H1 (cell line): ENCODE results near the gene WDFY3. TPM values are rescaled to one million over a fixed set of nuclear protein-coding genes. Genes with fewer than 3 reads are reported as not detected.

Source experiments
- CTCF ChIA-PET: fragments of 300-600 bp; sonication (Branson Sonifier 250); formaldehyde crosslinking; loops from one replicate; lab custom pipeline; 2021; ENCODE audit not compliant: partially characterized antibody; lab: Charles Lee
- POLR2A ChIA-PET: fragments of 300-600 bp; sonication (Branson Sonifier 250); formaldehyde crosslinking; loops from one replicate; lab custom pipeline; 2021; ENCODE audit warnings: inconsistent platforms; ENCODE audit not compliant: partially characterized antibody; lab: Charles Lee
- DNase-seq, 2 experiments: peaks; one replicate each; pipeline versions ENCODE4 v3.0.0 to v3.0.0-alpha.2; 2010 to 2022; ENCODE audit warnings: low spot score in 2 of 2, low read depth in 1 of 2, mixed read lengths in 1 of 2
- FAIRE-seq: peaks from 2 replicates; lab custom pipeline; 2011; peaks lifted over from hg19 to GRCh38; lab: Jason Lieb, UNC
- H2AFZ ChIP-seq: 2 replicates; pipeline ENCODE4 v1.8.1; 2012; ENCODE audit warnings: low read length, inconsistent platforms
- H2AK5ac ChIP-seq: 2 replicates; pipeline ENCODE4 v1.6.1; 2013; ENCODE audit warnings: low read depth, low read length
- H2BK120ac ChIP-seq: replicated peaks from 2 replicates; pipeline ENCODE3; 2013; ENCODE audit warnings: low read depth, low read length, inconsistent platforms
- H2BK12ac ChIP-seq: 2 replicates; pipeline ENCODE4 v1.6.1; 2013; ENCODE audit warnings: low read depth, low read length
- H2BK15ac ChIP-seq: 2 replicates; pipeline ENCODE4 v1.6.1; 2013; ENCODE audit warnings: low read length
- H2BK20ac ChIP-seq: 2 replicates; pipeline ENCODE4 v1.6.1; 2013; ENCODE audit warnings: low read length
- H2BK5ac ChIP-seq: 2 replicates; pipeline ENCODE4 v1.6.1; 2013; ENCODE audit warnings: low read depth, low read length
- H3K14ac ChIP-seq: 2 replicates; pipeline ENCODE4 v1.6.1; 2013; ENCODE audit warnings: inconsistent platforms; ENCODE audit not compliant: insufficient read length
- H3K18ac ChIP-seq: 2 replicates; pipeline ENCODE4 v1.6.1; 2013; ENCODE audit warnings: low read length; ENCODE audit errors: extremely low read depth
- H3K23ac ChIP-seq: 2 replicates; pipeline ENCODE4 v1.6.1; 2013; ENCODE audit warnings: inconsistent platforms; ENCODE audit not compliant: insufficient read length
- H3K23me2 ChIP-seq: 2 replicates; pipeline ENCODE4 v1.6.1; 2013; ENCODE audit warnings: low read depth, low read length
- H3K27ac ChIP-seq: 2 replicates; pipeline ENCODE4 v1.6.1; 2011; ENCODE audit warnings: low read depth, low read length, inconsistent platforms
- H3K27me3 ChIP-seq, 4 experiments: replicated peaks in 1 of 4; 1 replicate in 1 of 4; 2 replicates in 3 of 4; pipeline versions ENCODE4 v1.6.1 to v1.8.1; 2011 to 2013; ENCODE audit warnings: low read length in 3 of 4, mild to moderate bottlenecking in 3 of 4, inconsistent platforms in 2 of 4, mixed read lengths in 2 of 4, moderate library complexity in 1 of 4; ENCODE audit not compliant: control insufficient read depth in 3 of 4, insufficient read depth in 3 of 4; ENCODE audit errors: extremely low read depth in 1 of 4
- H3K36me3 ChIP-seq, 4 experiments: 2 replicates each; pipeline versions ENCODE4 v1.6.1 to v1.8.1; 2011 to 2013; ENCODE audit warnings: mild to moderate bottlenecking in 4 of 4, low read length in 3 of 4, moderate library complexity in 2 of 4, control low read depth in 1 of 4, inconsistent platforms in 1 of 4; ENCODE audit not compliant: insufficient read depth in 4 of 4, control insufficient read depth in 2 of 4
- H3K4ac ChIP-seq: replicated peaks from 2 replicates; pipeline ENCODE3; 2013; ENCODE audit warnings: low read length, low read depth, mixed read lengths, inconsistent platforms; ENCODE audit not compliant: insufficient read length
- H3K4me1 ChIP-seq, 4 experiments: replicated peaks in 1 of 4; 1 replicate in 1 of 4; 2 replicates in 3 of 4; pipeline versions ENCODE4 v1.6.1 to v1.8.1; 2011 to 2013; ENCODE audit warnings: low read length in 3 of 4, inconsistent platforms in 2 of 4, mixed read lengths in 1 of 4; ENCODE audit not compliant: insufficient read depth in 4 of 4, control insufficient read depth in 3 of 4
- H3K4me2 ChIP-seq, 2 experiments: 2 replicates each; pipeline versions ENCODE4 v1.6.1 to v1.8.1; 2011 to 2013; ENCODE audit warnings: low read depth in 2 of 2, low read length in 2 of 2, control low read depth in 1 of 2, inconsistent platforms in 1 of 2, mild to moderate bottlenecking in 1 of 2; ENCODE audit not compliant: insufficient read depth in 1 of 2
- H3K4me3 ChIP-seq, 4 experiments: fragments of 200-600, 300-600 bp in 1 of 4; sonication (generic), shearing (Covaris generic), sonication (Bioruptor Twin) in 1 of 4; 2 replicates each; pipeline versions ENCODE4 v1.5.1 to v1.8.1; 2011 to 2016; ENCODE audit warnings: low read length in 4 of 4, low read depth in 3 of 4, control low read depth in 2 of 4, inconsistent platforms in 2 of 4, mild to moderate bottlenecking in 2 of 4, mixed read lengths in 1 of 4, moderate library complexity in 1 of 4; ENCODE audit not compliant: insufficient read depth in 2 of 4; ENCODE audit errors: extremely low read depth in 1 of 4
- H3K56ac ChIP-seq: replicated peaks from 2 replicates; pipeline ENCODE3; 2013; ENCODE audit warnings: low read depth, mild to moderate bottlenecking, mixed read lengths, low read length, inconsistent platforms; ENCODE audit not compliant: insufficient read length
- H3K79me1 ChIP-seq: 2 replicates; pipeline ENCODE4 v1.6.1; 2013; ENCODE audit warnings: low read depth, low read length, control low read depth
- H3K79me2 ChIP-seq, 2 experiments: 2 replicates each; pipeline versions ENCODE4 v1.6.1 to v1.8.1; 2012 to 2013; ENCODE audit warnings: low read length in 2 of 2, mild to moderate bottlenecking in 2 of 2, inconsistent platforms in 1 of 2; ENCODE audit not compliant: insufficient read depth in 2 of 2, control insufficient read depth in 1 of 2
- H3K9ac ChIP-seq, 4 experiments: replicated peaks in 1 of 4; 1 replicate in 1 of 4; 2 replicates in 3 of 4; pipeline versions ENCODE4 v1.6.1 to v1.8.1; 2011 to 2013; ENCODE audit warnings: low read depth in 3 of 4, low read length in 3 of 4, control low read depth in 2 of 4, mild to moderate bottlenecking in 2 of 4, moderate library complexity in 2 of 4, inconsistent platforms in 1 of 4; ENCODE audit errors: extremely low read depth in 1 of 4
- H3K9me3 ChIP-seq, 2 experiments: 2 replicates each; pipeline versions ENCODE4 v1.6.1 to v1.8.1; 2012 to 2013; ENCODE audit warnings: mild to moderate bottlenecking in 2 of 2, moderate library complexity in 2 of 2, control low read depth in 1 of 2, inconsistent platforms in 1 of 2, low read depth in 1 of 2, low read length in 1 of 2, mixed read lengths in 1 of 2; ENCODE audit not compliant: insufficient read depth in 2 of 2
- H4K20me1 ChIP-seq, 2 experiments: replicated peaks in 1 of 2; 2 replicates each; pipeline versions ENCODE3 to v1.8.1; 2011 to 2013; ENCODE audit warnings: inconsistent platforms in 2 of 2, low read length in 2 of 2, mild to moderate bottlenecking in 1 of 2; ENCODE audit not compliant: insufficient read depth in 2 of 2, control insufficient read depth in 1 of 2
- H4K5ac ChIP-seq: 2 replicates; pipeline ENCODE4 v1.6.1; 2013; ENCODE audit warnings: low read length, low read depth, mixed read lengths, inconsistent platforms; ENCODE audit not compliant: insufficient read length
- H4K8ac ChIP-seq: 2 replicates; pipeline ENCODE4 v1.8.0; 2013; ENCODE audit warnings: mild to moderate bottlenecking, moderate library complexity, low read length, inconsistent platforms; ENCODE audit not compliant: insufficient read depth; ENCODE audit errors: extremely low read depth
- H4K91ac ChIP-seq: replicated peaks from 2 replicates; pipeline ENCODE3; 2013; ENCODE audit warnings: low read length, mixed read lengths, inconsistent platforms; ENCODE audit not compliant: insufficient read length
- BCL11A ChIP-seq, 2 experiments: IDR thresholded peaks; one replicate each; pipeline ENCODE4 v1.6.1; 2011; ENCODE audit warnings: low read depth in 2 of 2, low read length in 2 of 2, mild to moderate bottlenecking in 2 of 2
- WGBS, 2 experiments: shearing (Covaris generic) in 1 of 2; methylation state at CpG; one replicate each; pipeline versions ENCODE4 v1.1.6 to v1.1.7; 2013 to 2015; ENCODE audit warnings: low lambda C conversion rate in 2 of 2, mixed read lengths in 2 of 2, inconsistent platforms in 1 of 2, low coverage in 1 of 2, missing lambda C conversion rate in 1 of 2; ENCODE audit not compliant: insufficient replicate concordance in 2 of 2, insufficient coverage in 1 of 2, insufficient read length in 1 of 2; ENCODE audit errors: extremely low coverage in 1 of 2, missing lambda C conversion rate in 1 of 2; 5-methylcytosine and 5-hydroxymethylcytosine counted together
- polyA plus RNA-seq, 7 experiments: library from polyadenylated mRNA; depleted of rRNA in 3 of 7; stranded (reverse) in 5 of 7; unstranded in 2 of 7; fragments of >200 nt in 5 of 7; fragments of 200-250 nt in 2 of 7; gene quantifications; 1 replicate in 5 of 7; 2 replicates in 1 of 7; 4 replicates in 1 of 7; pipeline versions ENCODE4 v1.2.1 to v1.2.3, GENCODE V29; 2011 to 2013; ENCODE audit warnings: missing spikeins in 2 of 7, mixed read lengths in 2 of 7
- total RNA-seq: library from RNA; stranded (reverse); fragmentation: NEBNext Ultra II Directional; extraction: Animal tissue kit (Norgen Biotek cat#: 25700); gene quantifications from 2 replicates; pipeline ENCODE4 v1.2.1, GENCODE V29; 2021

The WDFY3 gene
- total and polyA plus RNA-seq, 2 of the 8 experiments (the other 6 are each of a cell fraction or from before 2014, with no cell fraction given): 25.6 to 62.4 TPM

- ChIA-PET CTCF (no interaction called here), POLR2A (no interaction called here)
- H3K23ac ChIP-seq: no peak overlapping the region
- no peak overlapping the region for H3K9ac ChIP-seq
- H3K4ac ChIP-seq: no peak overlapping the region
- no peak overlapping the region for H3K56ac ChIP-seq
- peaks cover 0 to 3% (median 0%) of the 10 kb centered on the region in 4 experiments; a peak in 1 of 7 replicates for H3K4me1 ChIP-seq
- H3K23me2 ChIP-seq: no peaks in the 10 kb centered on the region
- H3K36me3 ChIP-seq: peaks cover 0 to 3% (median 0%) of the 10 kb centered on the region in 4 experiments; a peak in 2 of 8 replicates
- H2AFZ ChIP-seq: no peak overlapping the region
- TF ChIP-seq BCL11A (IDR thresholded peaks at IDR 0.05; ENCODE audit: low read depth in 2 of 2, low read length in 2 of 2): no peak
- 90% methylated on average over 1 of the region's 1 CpG; no CpG with 5 or more reads in 1 of the 2 experiments for WGBS, 2 experiments
- H4K91ac ChIP-seq: no peak overlapping the region
- H3K27me3 ChIP-seq: no peaks in the 10 kb centered on the region
- no peak overlapping the region for H2AK5ac ChIP-seq
- H2BK12ac ChIP-seq: no peak overlapping the region
- H3K18ac ChIP-seq: no peak overlapping the region
- no peaks in the 10 kb centered on the region for H3K79me2 ChIP-seq
- no peak overlapping the region for H3K4me2 ChIP-seq
- H3K14ac ChIP-seq: no peak overlapping the region
- no peak overlapping the region for H2BK5ac ChIP-seq
- no peak overlapping the region for H3K27ac ChIP-seq
- no peak for DNase-seq
- H3K79me1 ChIP-seq: no peaks in the 10 kb centered on the region; the same call in 1 of the 2 replicates
- no peak overlapping the region for H2BK15ac ChIP-seq
- H3K9me3 ChIP-seq: no peaks in the 10 kb centered on the region
- no peak overlapping the region for H2BK20ac ChIP-seq
- H4K20me1 ChIP-seq: no peaks in the 10 kb centered on the region
- H4K5ac ChIP-seq: no peak overlapping the region
- H4K8ac ChIP-seq: no peak overlapping the region
- no peak overlapping the region for H2BK120ac ChIP-seq
- no peak overlapping the region for H3K4me3 ChIP-seq
- FAIRE-seq: no peak
Observed at GRCh38 chr4:84634961-84635360, 331.5 kb downstream of the WDFY3 start.
